ENCODE measurements around the gene FAM98A. TPM values are rescaled to one million over a fixed set of nuclear protein-coding genes. Genes with fewer than 3 reads are reported as not detected.

FAM98A gene
- total RNA-seq, 1 experiment from 2014 or later = 70.9 TPM

DNA sequence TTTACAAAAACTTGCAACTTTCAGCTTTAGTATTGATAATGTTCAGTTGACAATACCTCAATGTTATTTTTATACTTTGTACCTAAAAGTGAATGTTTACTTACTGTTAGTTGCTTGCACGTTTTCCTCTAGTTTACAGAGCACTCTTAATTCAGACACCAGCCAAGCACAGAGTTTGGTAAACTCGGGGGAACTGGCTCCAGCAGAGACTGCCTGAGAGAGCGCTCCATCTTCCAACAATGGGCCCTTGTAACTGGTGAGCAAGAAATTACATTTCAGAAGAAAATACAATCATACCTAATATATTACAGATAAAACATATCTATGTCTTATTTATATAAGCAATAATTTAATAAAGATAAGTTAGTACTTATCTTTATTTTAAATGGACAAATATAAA is 3.7 kb downstream of the FAM98A start:
- no peaks in the 10 kb centered on the region for H3K27me3 ChIP-seq (ENCODE audit: insufficient read depth, low read length)
- H2BK120ac ChIP-seq (ENCODE audit: low read depth, low read length, poor library complexity, severe bottlenecking) = no peak overlapping the region
- Mint-ChIP-seq H3K27ac (no peak overlapping the region; a peak in 1 of 7 replicates), H3K36me3 (ENCODE audit: insufficient read depth in 1 of 3, low read depth in 3 of 3) (peaks cover 21 to 45% (median 44%) of the 10 kb centered on the region in 3 experiments; a peak in 6 of 7 replicates), H3K4me1 (peaks cover 16 to 18% of the 10 kb centered on the region in 2 experiments), H3K27me3 (ENCODE audit: low read depth) (no peaks in the 10 kb centered on the region), H3K9me3 (no peaks in the 10 kb centered on the region; a peak in 1 of 5 replicates), H3K4me3 (no peak overlapping the region)
- no peaks in the 10 kb centered on the region for H4K20me1 ChIP-seq (ENCODE audit: control insufficient read depth, insufficient read depth, insufficient read length)
- H3K56ac ChIP-seq (ENCODE audit: insufficient read length, low read depth, low read length) = no peak overlapping the region
- no peak overlapping the region for H2BK5ac ChIP-seq (ENCODE audit: insufficient read length, low read length)
- no peak overlapping the region for H3K14ac ChIP-seq (ENCODE audit: insufficient read depth, low read length)
- no peak overlapping the region for H2BK15ac ChIP-seq (ENCODE audit: low read depth, low read length)
- no peak overlapping the region for H3K4me2 ChIP-seq (ENCODE audit: insufficient read depth, insufficient read length, low read length)
- no peak overlapping the region for H4K91ac ChIP-seq (ENCODE audit: insufficient read length, low read depth, low read length)
- no peak overlapping the region for H3K27ac ChIP-seq (ENCODE audit: insufficient read length, low read depth, low read length)
- TF ChIP-seq, protein P1, sequence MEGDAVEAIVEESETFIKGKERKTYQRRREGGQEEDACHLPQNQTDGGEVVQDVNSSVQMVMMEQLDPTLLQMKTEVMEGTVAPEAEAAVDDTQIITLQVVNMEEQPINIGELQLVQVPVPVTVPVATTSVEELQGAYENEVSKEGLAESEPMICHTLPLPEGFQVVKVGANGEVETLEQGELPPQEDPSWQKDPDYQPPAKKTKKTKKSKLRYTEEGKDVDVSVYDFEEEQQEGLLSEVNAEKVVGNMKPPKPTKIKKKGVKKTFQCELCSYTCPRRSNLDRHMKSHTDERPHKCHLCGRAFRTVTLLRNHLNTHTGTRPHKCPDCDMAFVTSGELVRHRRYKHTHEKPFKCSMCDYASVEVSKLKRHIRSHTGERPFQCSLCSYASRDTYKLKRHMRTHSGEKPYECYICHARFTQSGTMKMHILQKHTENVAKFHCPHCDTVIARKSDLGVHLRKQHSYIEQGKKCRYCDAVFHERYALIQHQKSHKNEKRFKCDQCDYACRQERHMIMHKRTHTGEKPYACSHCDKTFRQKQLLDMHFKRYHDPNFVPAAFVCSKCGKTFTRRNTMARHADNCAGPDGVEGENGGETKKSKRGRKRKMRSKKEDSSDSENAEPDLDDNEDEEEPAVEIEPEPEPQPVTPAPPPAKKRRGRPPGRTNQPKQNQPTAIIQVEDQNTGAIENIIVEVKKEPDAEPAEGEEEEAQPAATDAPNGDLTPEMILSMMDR (conservative IDR thresholded peaks at IDR 0.05) = no peak
- no peak overlapping the region for H3K23ac ChIP-seq (ENCODE audit: insufficient read length, low read depth, low read length)
- H3K79me2 ChIP-seq (ENCODE audit: insufficient read depth, low read length) = peaks cover 7% of the 10 kb centered on the region; the same call in 1 of the 2 replicates
- no peak overlapping the region for H3T11ph ChIP-seq (ENCODE audit: low read length)
- no peak overlapping the region for H2BK12ac ChIP-seq (ENCODE audit: insufficient read length, low read depth, low read length)
- no peak overlapping the region for H3K9ac ChIP-seq (ENCODE audit: extremely low read depth, insufficient read length, low read length)
- H3K79me1 ChIP-seq (ENCODE audit: insufficient read depth, low read depth, low read length, poor library complexity, severe bottlenecking) = peaks cover 2% of the 10 kb centered on the region
- H3K9me3 ChIP-seq (ENCODE audit: control insufficient read depth, low read depth, low read length) = no peaks in the 10 kb centered on the region
- no peak overlapping the region for H2BK20ac ChIP-seq (ENCODE audit: low read depth, low read length, poor library complexity, severe bottlenecking)
- no peak overlapping the region for H3K18ac ChIP-seq (ENCODE audit: insufficient read length, low read depth, low read length)
- H3K4ac ChIP-seq (ENCODE audit: low read depth, low read length) = no peak overlapping the region
- no peaks in the 10 kb centered on the region for H3K4me1 ChIP-seq (ENCODE audit: insufficient read depth, low read length)
- H2AK5ac ChIP-seq (ENCODE audit: insufficient read length, low read length) = no peak overlapping the region
- DNase-seq = no peak
- no peak overlapping the region for H4K8ac ChIP-seq (replicated peaks; ENCODE audit: insufficient read length, low read depth, low read length)
- H4K5ac ChIP-seq (ENCODE audit: insufficient read length, low read depth, low read length) = no peak overlapping the region
- H2AFZ ChIP-seq (ENCODE audit: low read length) = no peak overlapping the region
- H3K23me2 ChIP-seq (ENCODE audit: insufficient read length, low read depth, low read length, poor library complexity, severe bottlenecking) = peaks cover 11% of the 10 kb centered on the region
- no CpG with 5 or more reads among the region's 3 CpGs for WGBS (ENCODE audit: extremely low coverage, insufficient read length, low lambda C conversion rate)
